Measurements from ENCODE around the gene CNTFR. TPM values are rescaled to one million over a fixed set of nuclear protein-coding genes. Genes with fewer than 3 reads are reported as not detected.

The CNTFR gene
- total RNA-seq, 1 experiment from 2014 or later, result 2.7 TPM

GRCh38 chr9:34557426-34558321 is 31.9 kb downstream of the CNTFR start:
- H3K27ac ChIP-seq (ENCODE audit: low read length), result no peak overlapping the region
- TF ChIP-seq POLR2AphosphoS5 (IDR thresholded peaks at IDR 0.05; ENCODE audit: low read depth, low read length), result no peak
- no peak for TF ChIP-seq CTCF (IDR thresholded peaks at IDR 0.05)
- no peak for TF ChIP-seq REST (IDR thresholded peaks at IDR 0.05; ENCODE audit: insufficient read depth in 1 of 2, low read depth in 2 of 2, low read length in 1 of 2)
- no peak for TF ChIP-seq SIN3A (IDR thresholded peaks at IDR 0.05; ENCODE audit: borderline replicate concordance, insufficient read depth, low read depth, low read length)
- TF ChIP-seq TCF7L2 (IDR thresholded peaks at IDR 0.05; ENCODE audit: low read depth, low read length), result no peak
- no peaks in the 10 kb centered on the region for H3K36me3 ChIP-seq (ENCODE audit: control insufficient read depth, insufficient read depth, low read length)
- no peak for DNase-seq (ENCODE audit: low read depth, low spot score)
- CTCF ChIA-PET, result interaction anchor here (1.3 kb wide), 1 partner anchor 34 kb away, joined by 5 read pairs; no protein-coding TSS in a partner anchor
- no peak overlapping the region for H3K4me3 ChIP-seq (ENCODE audit: low read depth in 2 of 2, low read length in 2 of 2)
- in situ Hi-C loops (cut with HindIII; ENCODE audit: low pct_unique_long_range_greater_than_20kb, low sequenced_read_pairs), result no loop called here
- intact Hi-C loops (cut with micrococcal nuclease; ENCODE audit: unreplicated experiment), result no loop called here
- no peak for ATAC-seq
- BruUV-seq (replicated peaks), result no TSS peak
- H3K4me1 ChIP-seq (ENCODE audit: control insufficient read depth, insufficient read depth, low read length), result peaks cover 5% of the 10 kb centered on the region; the same call in 1 of the 2 replicates
- no peaks in the 10 kb centered on the region for H3K27me3 ChIP-seq (ENCODE audit: control insufficient read depth, insufficient read depth, low read length)
- no peaks in the 10 kb centered on the region for H3K9me3 ChIP-seq (ENCODE audit: control insufficient read depth, insufficient read depth, low read depth, low read length)
- POLR2A ChIA-PET, result no interaction called here

GRCh38 chr9:34556949-34557348 is 32.6 kb downstream of the CNTFR start:
- no TSS peak for BruUV-seq (replicated peaks)

More at GRCh38 chr9:34556949-34557348, 32.6 kb downstream of the CNTFR start:
- in situ Hi-C loops (cut with HindIII; ENCODE audit: low pct_unique_long_range_greater_than_20kb, low sequenced_read_pairs), result no loop called here
- ATAC-seq, result no peak
- no peaks in the 10 kb centered on the region for H3K9me3 ChIP-seq (ENCODE audit: control insufficient read depth, insufficient read depth, low read depth, low read length)
- H3K4me1 ChIP-seq (ENCODE audit: control insufficient read depth, insufficient read depth, low read length), result peaks cover 5% of the 10 kb centered on the region; the same call in 1 of the 2 replicates
- ChIA-PET CTCF (no interaction called here), POLR2A (no interaction called here)
- TF ChIP-seq TCF7L2 (IDR thresholded peaks at IDR 0.05; ENCODE audit: low read depth, low read length) (no peak), SIN3A (IDR thresholded peaks at IDR 0.05; ENCODE audit: borderline replicate concordance, insufficient read depth, low read depth, low read length) (no peak), REST (IDR thresholded peaks at IDR 0.05; ENCODE audit: insufficient read depth in 1 of 2, low read depth in 2 of 2, low read length in 1 of 2) (no peak), CTCF (IDR thresholded peaks at IDR 0.05) (no peak), POLR2AphosphoS5 (IDR thresholded peaks at IDR 0.05; ENCODE audit: low read depth, low read length) (no peak)
- intact Hi-C loops (cut with micrococcal nuclease; ENCODE audit: unreplicated experiment), result no loop called here
- H3K27me3 ChIP-seq (ENCODE audit: control insufficient read depth, insufficient read depth, low read length), result no peaks in the 10 kb centered on the region
- DNase-seq (ENCODE audit: low read depth, low spot score), result no peak
- no peak overlapping the region for H3K4me3 ChIP-seq (ENCODE audit: low read depth in 2 of 2, low read length in 2 of 2)
- no peak overlapping the region for H3K27ac ChIP-seq (ENCODE audit: low read length)
- H3K36me3 ChIP-seq (ENCODE audit: control insufficient read depth, insufficient read depth, low read length), result no peaks in the 10 kb centered on the region
